NOMO-1 (cell line): ENCODE measurements around the gene NF2.

Experiments
- DNase-seq, 2 experiments: peaks; one replicate each; lab custom pipeline; 2025; ENCODE audit not compliant: unreplicated experiment in 2 of 2; lab: John Stamatoyannopoulos, UW

The NF2 gene

DNA sequence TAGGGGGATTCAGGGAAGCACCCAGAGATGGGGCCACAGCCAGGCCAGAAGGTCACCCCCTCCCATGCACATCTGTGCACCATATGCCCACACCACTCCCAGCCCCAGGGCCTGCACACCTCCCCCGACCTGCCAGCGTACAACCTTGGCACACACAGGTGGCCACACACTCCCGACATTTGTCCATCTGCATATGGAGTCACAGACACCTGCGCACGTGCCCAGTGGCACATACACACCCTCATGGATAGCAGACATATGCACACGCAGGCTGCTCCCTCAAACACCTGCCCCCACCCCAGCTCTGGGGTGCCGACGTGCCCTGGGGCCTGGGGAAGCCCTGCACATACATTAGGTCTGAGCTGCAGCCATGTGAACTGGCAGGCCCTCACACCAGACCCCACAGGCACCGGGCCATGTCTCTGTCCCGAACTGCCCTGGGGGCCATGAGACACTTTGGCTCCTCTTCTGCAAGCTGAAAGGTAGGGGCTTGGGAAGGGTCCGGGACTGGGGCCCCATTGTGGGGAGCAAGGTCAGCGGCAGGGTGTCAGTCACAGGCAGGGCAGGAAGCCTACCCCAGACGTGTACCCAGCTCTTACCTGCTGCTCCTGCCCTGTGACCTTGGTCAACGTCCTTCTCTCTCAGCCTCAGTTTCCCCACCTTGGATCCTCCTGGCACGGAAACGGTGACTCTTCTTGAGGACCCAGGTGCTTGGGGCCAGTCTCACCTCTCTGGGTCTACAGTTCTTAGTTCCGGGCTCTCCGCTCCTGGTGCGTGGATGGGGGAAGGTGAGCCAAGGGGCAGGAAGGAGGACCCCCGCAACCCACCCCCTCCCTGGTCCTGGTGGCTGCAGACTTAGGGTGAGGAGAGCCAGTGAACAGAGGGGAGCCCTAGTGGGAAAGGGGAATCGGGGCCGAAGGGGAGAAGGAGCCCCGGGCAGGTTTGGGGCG is 115.8 kb downstream of the NF2 start:
- no peak for DNase-seq

DNA sequence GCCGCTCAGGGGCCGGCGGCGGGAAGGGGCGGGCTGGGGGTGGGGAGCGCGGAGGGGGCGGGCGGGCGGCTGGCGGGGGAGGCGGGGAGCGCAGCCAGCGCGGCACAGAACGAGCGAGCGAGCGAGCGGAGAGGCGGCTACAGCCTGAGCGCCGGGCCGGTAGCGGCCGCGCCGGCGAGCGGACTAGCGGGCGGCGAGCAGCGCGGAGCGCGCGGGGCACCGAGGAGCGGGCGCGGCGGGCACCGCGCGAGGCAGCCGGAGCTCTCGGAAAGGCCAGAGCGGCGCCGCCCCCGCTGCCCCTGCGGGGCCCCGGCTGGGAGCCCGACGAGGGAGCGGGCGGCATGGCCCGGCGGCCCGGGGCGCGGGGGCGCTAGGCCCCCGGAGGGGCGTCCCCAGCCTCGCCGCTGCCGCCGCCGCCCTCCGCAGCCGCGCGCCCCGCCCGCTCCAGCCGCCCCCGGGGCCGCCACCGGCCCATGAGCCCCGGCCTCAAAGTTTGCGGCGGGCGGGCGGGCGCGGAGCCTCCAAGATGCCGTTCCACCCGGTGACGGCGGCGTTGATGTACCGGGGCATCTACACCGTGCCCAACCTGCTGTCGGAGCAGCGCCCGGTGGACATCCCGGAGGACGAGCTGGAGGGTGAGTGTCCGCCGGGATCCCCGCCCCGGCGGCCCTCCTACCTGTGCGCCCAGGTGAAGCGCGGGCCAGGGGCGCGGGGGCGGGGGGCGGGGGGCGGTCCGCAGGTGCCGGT is 116.6 kb downstream of the NF2 start, which contains the start of gene CABP7:
Gene CABP7, plus strand, starts transcription at position 105 of the 747 bp plus-strand sequence. Its CDS starts 422 bp downstream, at position 527.
- DNase-seq: no peak

DNA sequence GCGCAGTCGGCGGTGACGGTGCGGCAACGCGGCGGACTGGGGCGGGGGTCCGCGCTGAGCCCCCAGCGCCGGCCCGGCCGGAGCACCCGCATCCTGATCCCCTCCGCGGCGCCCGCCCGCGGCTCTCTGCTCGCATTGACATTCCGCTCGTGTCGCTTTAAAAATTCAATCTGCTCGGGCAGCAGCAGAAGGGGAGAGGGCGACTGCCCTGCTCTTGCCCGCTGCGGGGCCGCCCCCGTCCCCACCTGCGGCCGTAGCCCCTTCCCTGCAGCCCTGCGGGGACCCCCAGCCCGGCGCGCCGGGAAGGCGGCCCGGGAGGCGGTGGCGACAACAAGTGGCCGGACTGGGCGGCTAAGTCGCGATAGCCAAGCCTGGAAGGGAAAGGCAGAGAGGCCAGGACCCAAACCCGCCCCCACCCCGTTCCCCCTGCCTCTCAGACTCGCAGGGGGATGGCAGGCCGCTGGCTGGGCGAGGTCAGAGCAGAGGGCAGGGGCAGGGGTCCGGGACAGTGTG is 117.4 kb downstream of the NF2 start:
- no peak for DNase-seq

DNA sequence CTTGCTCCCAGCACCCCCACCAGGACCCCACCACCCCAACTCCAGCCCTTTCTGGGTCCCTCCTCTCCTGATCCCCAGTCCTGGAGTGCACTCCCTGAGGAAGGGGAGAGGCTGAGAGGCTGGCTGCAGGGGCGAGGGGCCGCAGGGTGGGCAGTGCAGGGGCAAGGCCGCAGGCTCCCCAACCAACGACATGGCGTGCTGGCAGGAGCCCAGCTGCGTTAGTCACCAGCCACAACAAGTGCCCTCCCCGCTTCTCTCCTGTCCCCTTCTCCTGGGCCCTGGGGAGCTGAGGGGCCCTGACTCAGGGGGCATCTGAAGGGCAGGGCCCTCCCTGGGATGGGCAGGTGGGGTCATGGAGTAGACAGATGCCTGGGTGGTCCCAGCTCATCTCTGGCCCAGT is 118.7 kb downstream of the NF2 start:
- no peak for DNase-seq

DNA sequence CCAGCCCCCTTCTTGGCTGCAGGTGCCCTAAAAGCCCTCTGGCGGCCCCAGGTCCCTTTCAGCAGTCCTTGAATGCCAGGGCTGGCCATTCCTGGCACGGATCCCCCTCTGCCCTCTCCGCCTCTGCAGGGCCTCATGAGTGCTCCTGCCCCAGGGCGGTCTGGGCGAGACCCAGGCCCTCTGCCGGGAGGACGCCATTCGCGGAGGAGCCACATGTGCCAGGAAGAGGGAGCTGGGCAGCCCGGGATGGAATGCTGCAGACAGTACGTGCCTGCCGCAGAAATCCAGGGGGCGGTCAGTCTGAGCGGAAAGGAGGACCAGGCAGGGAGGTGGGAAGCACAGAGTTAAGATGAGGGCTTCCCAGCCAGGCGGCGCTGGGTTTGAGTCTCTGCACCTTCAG is 119.2 kb downstream of the NF2 start:
- DNase-seq: no peak

DNA sequence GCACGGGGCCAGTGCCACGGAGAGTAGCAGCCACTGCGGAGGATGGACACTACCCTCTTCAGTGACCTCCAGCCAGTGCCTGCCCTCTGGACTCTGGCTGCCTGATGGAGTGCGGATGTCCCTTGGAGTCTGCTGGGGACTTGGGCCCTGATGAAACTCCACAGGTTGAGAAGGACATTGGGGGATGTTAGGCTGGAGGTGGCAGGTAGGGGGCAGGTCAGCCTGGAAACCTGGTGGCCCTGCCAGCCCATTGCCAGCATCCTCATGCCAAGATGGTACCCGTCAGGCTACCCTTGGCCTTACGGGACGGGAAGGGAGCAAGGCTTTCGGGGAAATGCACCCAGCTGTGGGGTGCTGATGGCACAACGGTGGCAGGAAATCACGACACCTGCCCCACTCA is 120.3 kb downstream of the NF2 start:
- DNase-seq: no peak

DNA sequence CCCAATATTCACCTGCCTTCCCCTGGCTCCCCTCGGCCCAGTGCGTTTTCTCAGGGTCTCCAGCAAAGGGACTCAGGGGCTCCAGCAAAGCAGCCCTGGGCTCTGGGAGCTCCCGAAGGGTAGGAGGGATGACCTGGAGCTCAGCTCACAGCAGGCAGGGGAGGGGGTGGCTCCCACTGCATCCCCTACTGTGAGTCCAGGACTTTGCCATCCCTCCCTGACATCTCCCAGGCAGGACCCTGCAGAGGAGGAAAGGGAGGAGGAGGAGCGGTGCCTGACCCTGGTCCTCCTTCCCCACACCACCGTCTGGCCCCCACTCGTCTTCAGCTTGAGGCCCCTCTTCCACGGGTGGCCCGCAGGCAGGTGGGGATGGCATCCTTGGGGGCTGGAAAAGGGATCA is 121.4 kb downstream of the NF2 start:
- no peak for DNase-seq

DNA sequence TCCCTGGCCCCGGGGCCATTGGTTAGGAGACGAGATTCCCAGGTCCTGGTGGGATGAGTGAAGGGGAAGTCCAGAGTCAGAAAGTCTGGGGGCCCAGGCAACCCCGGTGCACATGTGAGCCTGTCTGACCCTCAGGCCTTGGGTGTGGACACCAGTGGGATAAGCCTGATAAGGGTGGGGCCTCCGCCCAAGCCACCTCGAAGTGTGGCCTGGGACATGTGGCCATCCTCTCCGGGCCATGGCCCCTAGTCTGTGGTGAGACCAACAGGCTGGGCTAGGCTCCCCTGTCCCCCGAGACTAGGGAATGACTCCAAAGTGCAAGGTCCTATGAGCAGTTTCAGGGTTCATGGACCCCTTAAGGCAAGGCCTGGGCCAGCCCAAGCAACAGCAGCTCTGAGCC is 122.7 kb downstream of the NF2 start:
- no peak for DNase-seq

DNA sequence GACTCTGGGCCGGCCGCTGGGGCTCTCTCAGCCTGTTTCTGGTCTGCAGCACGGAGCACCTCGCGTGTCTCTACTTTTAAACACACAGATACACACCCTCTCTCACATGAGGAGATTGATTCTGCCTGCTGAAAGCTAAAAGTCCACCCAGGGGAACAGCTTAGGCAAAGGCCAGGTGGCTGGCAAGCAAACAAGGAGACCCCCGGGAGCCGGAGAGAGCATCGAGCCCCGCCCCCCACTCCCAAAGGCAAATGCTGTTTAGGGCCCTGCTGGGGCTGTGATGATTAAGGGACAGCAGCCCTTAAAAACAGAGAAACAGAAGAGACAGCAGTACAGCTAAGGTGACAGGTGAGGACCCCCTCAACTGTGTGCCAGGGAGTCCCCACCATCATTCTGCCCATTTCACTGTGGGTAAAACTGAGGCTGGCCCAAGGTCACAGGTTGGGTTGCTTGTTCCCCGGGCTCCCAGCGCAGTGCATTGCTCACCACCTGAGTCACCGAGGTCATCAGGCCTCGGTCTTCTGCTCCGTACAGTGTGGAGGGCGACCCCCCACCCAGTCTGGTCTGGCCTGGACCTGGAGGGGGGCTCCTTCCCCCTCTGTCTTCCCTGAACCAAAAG is 123.2 kb downstream of the NF2 start:
- no peak for DNase-seq

DNA sequence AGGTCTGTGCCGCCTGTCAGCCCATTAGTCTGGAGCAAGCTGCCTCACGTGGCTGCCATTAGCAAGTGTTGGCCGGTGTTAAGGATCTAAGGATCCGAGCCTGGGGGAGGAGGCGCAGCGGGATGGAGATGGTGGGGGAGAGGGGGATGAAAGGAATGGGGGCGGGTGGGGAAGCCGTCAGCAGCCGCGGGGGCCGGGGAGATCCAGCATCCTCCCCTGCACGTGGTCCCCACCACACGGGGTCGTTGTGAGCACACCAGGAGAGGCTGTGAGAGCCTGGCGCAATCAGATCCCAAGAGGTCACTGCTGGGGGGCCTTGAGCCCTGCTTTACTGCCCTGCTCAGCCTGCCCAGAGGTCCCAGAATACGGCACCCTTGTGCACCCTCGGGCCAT is 123.7 kb downstream of the NF2 start:
- DNase-seq: peak in 1 of 2 experiments; percentile 4

DNA sequence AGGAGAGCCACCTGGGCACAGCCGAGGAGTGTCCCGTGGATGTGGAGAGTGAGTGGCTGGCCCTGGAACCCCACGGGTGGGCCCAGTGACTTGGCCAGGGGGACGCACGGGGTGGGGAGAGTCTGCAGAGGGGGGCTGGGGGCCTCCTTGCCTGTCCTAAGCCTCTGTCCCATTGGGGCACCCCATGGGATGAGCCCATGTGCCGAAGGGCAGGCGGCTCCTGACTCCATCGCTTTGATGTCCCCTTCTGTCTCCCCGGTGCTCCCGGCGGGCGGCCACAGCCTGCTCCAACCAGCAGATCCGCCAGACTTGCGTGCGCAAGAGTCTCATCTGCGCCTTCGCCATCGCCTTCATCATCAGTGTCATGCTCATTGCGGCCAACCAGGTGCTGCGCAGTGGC is 125.7 kb downstream of the NF2 start:
- DNase-seq: no peak

DNA sequence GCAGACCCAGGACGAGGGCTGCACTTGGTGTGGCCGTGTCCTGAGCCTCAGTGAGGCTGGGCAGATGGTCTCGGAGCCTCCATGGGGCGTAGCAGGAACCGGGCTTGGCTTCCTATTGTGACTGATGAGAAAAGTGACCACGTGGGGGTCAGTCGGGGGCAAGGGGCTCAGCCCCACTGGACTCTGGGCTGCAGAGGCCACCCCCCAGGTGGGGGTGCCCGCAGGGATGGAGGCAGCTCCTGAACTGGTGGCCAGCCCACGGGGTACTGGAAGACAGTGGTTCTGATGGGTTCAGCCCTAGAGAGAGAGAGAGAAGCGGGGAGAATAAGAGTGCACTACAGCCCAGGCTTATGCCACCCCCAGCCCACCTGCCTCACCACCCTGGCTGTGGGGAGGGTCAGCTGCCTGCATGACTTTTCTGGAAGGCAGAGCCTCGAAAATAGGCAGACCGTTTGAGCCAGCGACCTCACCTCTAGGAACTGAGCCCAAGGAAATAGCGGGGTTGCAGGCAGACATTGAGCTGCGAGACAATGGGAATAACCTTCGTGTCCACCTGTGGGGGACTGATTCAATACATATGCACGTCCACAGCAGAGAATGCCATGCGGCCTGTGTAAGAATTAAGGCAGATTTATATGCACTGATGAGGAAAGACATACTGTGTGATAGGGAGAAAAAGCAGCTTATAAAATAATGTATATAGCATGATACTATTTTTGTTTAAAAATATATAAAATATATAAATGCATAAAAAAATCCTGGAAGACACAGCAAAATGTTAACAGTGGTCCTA is 127.8 kb downstream of the NF2 start:
- no peak for DNase-seq

DNA sequence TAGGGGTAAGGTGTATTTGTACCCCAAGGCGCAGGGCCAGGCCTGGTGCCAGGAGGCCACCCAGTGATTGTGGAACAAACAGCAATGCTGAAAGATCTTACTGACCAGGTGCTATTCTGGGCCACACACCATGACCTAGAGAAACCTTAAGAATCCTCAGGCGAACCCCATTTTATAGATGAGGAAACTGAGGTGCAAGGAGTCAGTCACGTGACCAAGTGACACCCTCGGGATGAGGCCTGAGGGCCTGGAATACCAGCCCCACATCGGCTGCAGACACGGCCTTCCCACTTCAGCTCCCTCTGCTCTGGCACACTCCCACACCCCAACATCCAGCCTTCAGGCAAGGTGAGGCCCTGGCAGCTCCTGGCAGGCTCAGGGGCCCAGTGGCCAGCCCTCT is 129.4 kb downstream of the NF2 start:
- no peak for DNase-seq

DNA sequence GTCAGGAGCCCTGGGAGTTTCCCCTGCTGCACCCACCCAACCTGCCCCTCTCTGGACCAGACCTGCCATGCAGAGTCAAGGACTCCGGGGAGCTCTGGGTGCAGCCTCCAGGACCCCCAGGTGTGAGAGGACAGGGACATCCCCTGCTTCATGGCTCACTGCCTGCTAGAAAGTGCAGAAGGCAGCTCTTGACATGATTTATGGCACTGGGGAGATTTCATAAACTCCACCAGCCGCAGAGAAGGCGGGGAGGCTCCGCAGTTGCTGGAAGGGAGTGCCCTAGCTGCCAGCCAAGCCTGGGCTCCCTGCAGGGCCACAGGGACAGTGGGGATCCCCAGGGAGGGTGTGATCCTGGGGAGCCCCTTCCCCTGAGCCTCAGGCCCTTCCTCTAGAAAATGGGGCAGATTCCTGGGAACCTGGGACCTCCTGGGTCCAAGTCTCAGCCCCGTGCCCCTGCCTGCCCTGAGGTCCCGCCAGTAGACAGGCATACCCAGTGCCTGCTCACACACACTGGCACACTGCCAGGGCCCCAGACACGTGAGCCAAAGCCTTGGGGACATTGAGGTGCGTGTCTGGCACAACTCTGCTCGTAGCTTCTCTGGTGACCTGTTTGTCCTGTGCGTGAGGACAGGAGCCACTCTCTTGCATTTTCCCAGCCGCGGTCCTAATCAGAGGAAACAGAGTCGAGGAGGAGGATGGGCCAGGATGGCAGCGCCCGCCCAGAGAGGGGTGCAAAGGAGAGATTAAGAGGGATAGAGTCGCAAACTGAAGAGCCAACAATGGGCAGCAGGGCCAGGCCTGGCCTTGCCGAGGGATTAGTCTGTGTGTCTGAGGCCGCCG is 130.1 kb downstream of the NF2 start:
- DNase-seq: peak; percentile 79 to 85

DNA sequence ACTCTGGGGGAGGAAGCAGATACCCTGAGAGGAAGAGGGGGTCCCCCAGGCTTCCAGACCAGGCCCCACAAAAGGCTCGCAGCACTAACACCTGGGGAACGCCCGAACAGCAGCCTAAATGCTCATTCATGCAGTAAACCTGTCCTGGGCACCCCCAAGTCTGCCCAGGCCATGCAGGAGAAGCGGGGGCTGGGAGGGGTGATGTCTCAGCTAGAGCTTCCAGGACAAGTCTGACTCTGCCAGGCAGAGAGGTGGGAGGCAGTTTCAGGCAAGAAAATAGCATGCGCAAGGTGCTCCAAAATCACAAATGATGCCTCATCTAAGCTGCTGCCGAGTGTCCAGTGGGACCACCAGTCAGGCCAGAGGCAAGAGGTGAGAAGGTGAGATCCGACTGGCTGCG is 131.0 kb downstream of the NF2 start:
- DNase-seq: no peak

DNA sequence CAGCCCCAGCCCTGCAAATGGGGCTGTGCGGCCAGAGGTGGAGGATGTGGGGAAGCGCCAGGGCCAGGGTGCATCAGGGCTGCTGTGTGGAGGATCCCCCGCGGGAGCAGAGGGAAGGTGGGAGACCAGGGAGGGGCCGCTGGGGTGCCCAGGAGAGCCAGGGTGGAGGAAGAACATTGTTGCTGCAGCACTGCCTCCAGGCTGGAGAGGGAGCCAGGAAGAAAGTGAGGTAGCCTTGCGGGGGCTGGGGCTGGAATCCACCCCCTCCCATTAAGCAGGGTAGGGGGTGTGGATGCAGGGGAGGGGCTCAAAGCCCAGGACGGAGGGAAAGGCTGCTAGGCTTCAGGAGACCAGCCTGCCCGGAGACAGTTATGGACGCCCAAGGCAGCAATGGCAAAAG is 131.4 kb downstream of the NF2 start:
- DNase-seq: no peak

DNA sequence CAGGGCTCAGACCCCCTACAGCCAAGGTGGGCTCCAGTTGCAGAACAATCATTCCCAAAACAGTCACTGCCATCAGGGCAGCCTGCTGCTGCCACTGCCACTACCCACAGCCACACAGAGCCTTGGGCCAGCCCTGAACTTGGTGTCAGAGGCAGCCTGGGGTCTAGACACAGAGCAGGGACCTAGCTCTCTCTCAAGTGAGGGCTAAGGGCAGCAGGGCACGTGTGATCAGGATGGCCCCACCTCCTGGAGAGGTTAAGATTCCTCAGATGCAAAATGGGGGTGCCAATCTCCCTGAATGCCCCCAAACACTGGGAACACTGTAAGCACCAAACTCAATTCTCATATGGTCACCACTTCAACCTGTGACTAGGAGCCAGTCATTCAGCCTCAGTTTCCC is 132.0 kb downstream of the NF2 start:
- no peak for DNase-seq

DNA sequence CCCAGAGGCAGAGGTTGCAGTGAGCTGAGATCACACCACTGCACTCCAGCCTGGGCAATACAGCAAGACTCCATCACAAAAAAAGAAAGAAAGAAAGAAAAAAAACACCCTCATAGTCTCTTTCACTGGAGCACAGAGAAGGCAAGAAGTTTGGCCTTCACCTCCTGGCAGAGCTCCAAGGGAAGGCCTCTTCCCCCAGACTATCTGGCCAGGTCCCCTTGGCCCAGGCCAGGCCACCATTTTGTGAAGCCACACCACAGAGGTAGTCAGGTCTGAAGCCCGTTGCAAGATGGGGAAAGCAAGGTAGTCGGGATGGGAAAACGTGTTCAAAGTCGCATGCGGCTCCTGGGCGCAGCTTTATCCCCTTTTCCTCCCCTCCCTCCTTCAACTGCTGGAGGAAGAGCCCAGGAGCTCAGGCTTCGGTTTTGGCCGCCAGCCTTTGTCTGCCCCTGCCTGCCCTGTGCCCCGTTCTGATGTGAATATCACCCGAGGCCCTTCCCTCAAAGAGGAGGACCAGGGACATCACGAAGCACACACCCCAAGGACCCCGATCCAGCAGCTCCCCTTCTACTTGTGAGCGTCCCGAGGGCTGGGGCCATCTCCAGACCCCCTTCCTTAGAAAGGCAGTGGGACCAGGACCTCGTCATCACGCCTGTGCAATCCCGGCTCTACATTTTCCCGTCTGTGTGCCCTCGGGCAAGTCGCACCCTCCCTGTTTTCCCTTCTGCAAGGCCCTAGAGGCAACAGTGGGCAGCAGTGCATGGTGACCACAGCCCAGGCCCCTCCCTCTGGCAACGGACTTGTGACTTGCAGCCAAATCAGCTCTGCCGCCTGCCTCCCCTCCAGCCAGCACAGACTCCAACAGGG is 134.1 kb downstream of the NF2 start:
- DNase-seq: no peak
